ENCODE data around the gene PIWIL1. TPM values are rescaled to one million over a fixed set of nuclear protein-coding genes. Genes with fewer than 3 reads are reported as not detected.

PIWIL1 gene
- total RNA-seq, 2 experiments from 2014 or later, result not detected

- Mint-ChIP-seq H3K4me3 (no peak overlapping the region), H3K27me3 (peaks cover 24% of the 10 kb centered on the region), H3K9me3 (no peaks in the 10 kb centered on the region), H3K27ac (no peak overlapping the region), H3K4me1 (ENCODE audit: low read depth) (no peaks in the 10 kb centered on the region), H3K36me3 (ENCODE audit: low read depth) (no peaks in the 10 kb centered on the region)
- no peak for TF ChIP-seq CTCF (IDR thresholded peaks at IDR 0.05)
- CTCF ChIA-PET, result no interaction called here
- intact Hi-C loops (cut with micrococcal nuclease), result no loop called here
- no peak for DNase-seq
- POLR2A ChIA-PET, result no interaction called here
- ATAC-seq, result no peak
These were observed 7.0 kb upstream of the PIWIL1 start for GRCh38 chr12:130330685-130331084.

GRCh38 chr12:130331146-130331545 lies 6.5 kb upstream of the PIWIL1 start:
- Mint-ChIP-seq H3K9me3 (no peaks in the 10 kb centered on the region), H3K27me3 (peaks cover 24% of the 10 kb centered on the region), H3K4me3 (no peak overlapping the region), H3K4me1 (ENCODE audit: low read depth) (no peaks in the 10 kb centered on the region), H3K27ac (no peak overlapping the region), H3K36me3 (ENCODE audit: low read depth) (no peaks in the 10 kb centered on the region)
- DNase-seq (no peak), ATAC-seq (no peak)
- POLR2A ChIA-PET, result no interaction called here
- TF ChIP-seq CTCF (IDR thresholded peaks at IDR 0.05), result no peak
- CTCF ChIA-PET, result no interaction called here
- intact Hi-C loops (cut with micrococcal nuclease), result no loop called here

GRCh38 chr12:130333341-130333740 lies 4.3 kb upstream of the PIWIL1 start:
- Mint-ChIP-seq H3K4me3 (no peak overlapping the region), H3K36me3 (ENCODE audit: low read depth) (no peaks in the 10 kb centered on the region), H3K9me3 (no peaks in the 10 kb centered on the region), H3K27ac (no peak overlapping the region), H3K4me1 (ENCODE audit: low read depth) (no peaks in the 10 kb centered on the region), H3K27me3 (peaks cover 19% of the 10 kb centered on the region)
- DNase-seq (no peak), ATAC-seq (no peak)
- intact Hi-C loops (cut with micrococcal nuclease), result no loop called here
- no peak for TF ChIP-seq CTCF (IDR thresholded peaks at IDR 0.05)
- CTCF ChIA-PET, result interaction anchor here (0.9 to 1.7 kb wide), 4 partner anchors 286 to 305 kb away, joined by 3 to 4 read pairs (median 3); no protein-coding TSS in a partner anchor
- POLR2A ChIA-PET, result no interaction called here

GRCh38 chr12:130334399-130334798 lies 3.3 kb upstream of the PIWIL1 start:
- no peaks in the 10 kb centered on the region for H3K4me1 Mint-ChIP-seq (ENCODE audit: low read depth)
- H3K9me3 Mint-ChIP-seq, result no peaks in the 10 kb centered on the region
- ATAC-seq, result no peak
- no peak for DNase-seq
- TF ChIP-seq CTCF (IDR thresholded peaks at IDR 0.05), result no peak
- no peak overlapping the region for H3K4me3 Mint-ChIP-seq
- peaks cover 22% of the 10 kb centered on the region for H3K27me3 Mint-ChIP-seq
- ChIA-PET CTCF (interaction anchor here (1.1 to 1.7 kb wide), 3 partner anchors 287 to 306 kb away, joined by 3 to 4 read pairs (median 3); no protein-coding TSS in a partner anchor), POLR2A (no interaction called here)
- intact Hi-C loops (cut with micrococcal nuclease), result loop anchor here (2.0 kb wide), 1 partner anchor 286 kb away; no protein-coding TSS in a partner anchor
- no peaks in the 10 kb centered on the region for H3K36me3 Mint-ChIP-seq (ENCODE audit: low read depth)
- H3K27ac Mint-ChIP-seq, result no peak overlapping the region

- no peak for TF ChIP-seq CTCF (IDR thresholded peaks at IDR 0.05)
- POLR2A ChIA-PET, result no interaction called here
- H3K9me3 Mint-ChIP-seq, result no peaks in the 10 kb centered on the region
- no peaks in the 10 kb centered on the region for H3K36me3 Mint-ChIP-seq (ENCODE audit: low read depth)
- H3K4me3 Mint-ChIP-seq, result no peak overlapping the region
- ATAC-seq (no peak), DNase-seq (no peak)
- intact Hi-C loops (cut with micrococcal nuclease), result loop anchor here (2.0 kb wide), 1 partner anchor 286 kb away; no protein-coding TSS in a partner anchor
- CTCF ChIA-PET, result interaction anchor here (0.7 to 2.5 kb wide), 8 partner anchors 15 to 412 kb away, joined by 3 to 21 read pairs (median 4); no protein-coding TSS in a partner anchor
- H3K4me1 Mint-ChIP-seq (ENCODE audit: low read depth), result peaks cover 3% of the 10 kb centered on the region
- H3K27me3 Mint-ChIP-seq, result peaks cover 25% of the 10 kb centered on the region
- H3K27ac Mint-ChIP-seq, result no peak overlapping the region
These were observed 2.8 kb upstream of the PIWIL1 start for GRCh38 chr12:130334937-130335336.

Measured in activated CD8-positive, alpha-beta T cell treated with anti-CD3 and anti-CD28 coated beads for 36 hours (primary cell).